Measurements from ENCODE around the gene WDR27.

- TF ChIP-seq REST (IDR thresholded peaks at IDR 0.05; ENCODE audit: low read depth) = no peak
- TF ChIP-seq MAX (IDR thresholded peaks at IDR 0.05) = no peak; the same call in 1 of the 2 replicates
- no peak for TF ChIP-seq ZBTB7A (IDR thresholded peaks at IDR 0.05; ENCODE audit: low read depth)
- no peak for TF ChIP-seq EP300 (IDR thresholded peaks at IDR 0.05; ENCODE audit: borderline replicate concordance)
- TF ChIP-seq TAF1 (IDR thresholded peaks at IDR 0.05; ENCODE audit: low read depth) = no peak
- no peak for TF ChIP-seq YY1 (IDR thresholded peaks at IDR 0.05; ENCODE audit: low read depth)
- no peak for TF ChIP-seq CREB1 (IDR thresholded peaks at IDR 0.05; ENCODE audit: low read depth)
Observed at GRCh38 chr6:169424821-169425240, 277.0 kb downstream of the WDR27 start.
